Measurements from ENCODE around the gene ZC3H13.

Gene ZC3H13

DNA sequence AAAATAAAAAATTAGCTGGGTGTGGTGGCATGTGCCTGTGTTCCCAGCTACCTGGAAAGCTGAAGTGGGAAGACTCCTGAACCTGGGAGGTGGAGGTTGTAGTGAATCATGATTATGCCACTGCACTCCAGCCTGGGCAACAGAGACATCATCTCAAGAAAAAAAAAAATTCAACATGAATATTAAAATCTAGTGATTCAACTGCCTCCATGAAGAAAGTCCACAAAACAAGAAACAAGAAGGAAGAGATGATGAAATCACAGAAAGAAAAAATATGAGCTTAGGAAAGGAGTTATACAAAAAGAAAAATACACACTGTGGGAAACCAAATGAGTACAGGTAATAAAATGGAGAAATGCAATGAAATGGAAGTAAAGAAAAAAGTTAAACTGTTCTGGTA, 101.4 kb downstream of the ZC3H13 start:
- Histone ChIP-seq H3K4me2 (ENCODE audit: low read depth, low read length) (no peak overlapping the region), H3F3A (ENCODE audit: insufficient read depth, low read length) (no peaks in the 10 kb centered on the region), H3K79me2 (ENCODE audit: low read length) (no peaks in the 10 kb centered on the region), H3K27me3 (replicated peaks; ENCODE audit: insufficient read depth, low read length) (no peaks in the 10 kb centered on the region), H3K4me1 (ENCODE audit: low read length) (no peaks in the 10 kb centered on the region), H3K9ac (ENCODE audit: low read length) (no peak overlapping the region), H2AFZ (ENCODE audit: low read length) (no peak overlapping the region), H3K36me3 (replicated peaks; ENCODE audit: insufficient read depth, low read length) (no peaks in the 10 kb centered on the region), H3K9me2 (replicated peaks; ENCODE audit: insufficient read depth, low read length) (no peaks in the 10 kb centered on the region), H4K20me1 (ENCODE audit: insufficient read depth, low read length) (no peaks in the 10 kb centered on the region), H3K9me3 (replicated peaks; ENCODE audit: insufficient read depth, low read length) (no peaks in the 10 kb centered on the region), H3K27ac (ENCODE audit: low read length) (no peak overlapping the region), H3K4me3 (ENCODE audit: low read length) (no peak overlapping the region)
- no peak for DNase-seq
- TF ChIP-seq EZH2phosphoT487 (IDR thresholded peaks at IDR 0.05; ENCODE audit: low read length) (no peak), EZH2 (optimal IDR thresholded peaks at IDR 0.05; ENCODE audit: low read depth, low read length) (no peak)
- TF ChIP-seq, protein P1, sequence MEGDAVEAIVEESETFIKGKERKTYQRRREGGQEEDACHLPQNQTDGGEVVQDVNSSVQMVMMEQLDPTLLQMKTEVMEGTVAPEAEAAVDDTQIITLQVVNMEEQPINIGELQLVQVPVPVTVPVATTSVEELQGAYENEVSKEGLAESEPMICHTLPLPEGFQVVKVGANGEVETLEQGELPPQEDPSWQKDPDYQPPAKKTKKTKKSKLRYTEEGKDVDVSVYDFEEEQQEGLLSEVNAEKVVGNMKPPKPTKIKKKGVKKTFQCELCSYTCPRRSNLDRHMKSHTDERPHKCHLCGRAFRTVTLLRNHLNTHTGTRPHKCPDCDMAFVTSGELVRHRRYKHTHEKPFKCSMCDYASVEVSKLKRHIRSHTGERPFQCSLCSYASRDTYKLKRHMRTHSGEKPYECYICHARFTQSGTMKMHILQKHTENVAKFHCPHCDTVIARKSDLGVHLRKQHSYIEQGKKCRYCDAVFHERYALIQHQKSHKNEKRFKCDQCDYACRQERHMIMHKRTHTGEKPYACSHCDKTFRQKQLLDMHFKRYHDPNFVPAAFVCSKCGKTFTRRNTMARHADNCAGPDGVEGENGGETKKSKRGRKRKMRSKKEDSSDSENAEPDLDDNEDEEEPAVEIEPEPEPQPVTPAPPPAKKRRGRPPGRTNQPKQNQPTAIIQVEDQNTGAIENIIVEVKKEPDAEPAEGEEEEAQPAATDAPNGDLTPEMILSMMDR (IDR thresholded peaks at IDR 0.05; ENCODE audit: low read length): no peak

DNA sequence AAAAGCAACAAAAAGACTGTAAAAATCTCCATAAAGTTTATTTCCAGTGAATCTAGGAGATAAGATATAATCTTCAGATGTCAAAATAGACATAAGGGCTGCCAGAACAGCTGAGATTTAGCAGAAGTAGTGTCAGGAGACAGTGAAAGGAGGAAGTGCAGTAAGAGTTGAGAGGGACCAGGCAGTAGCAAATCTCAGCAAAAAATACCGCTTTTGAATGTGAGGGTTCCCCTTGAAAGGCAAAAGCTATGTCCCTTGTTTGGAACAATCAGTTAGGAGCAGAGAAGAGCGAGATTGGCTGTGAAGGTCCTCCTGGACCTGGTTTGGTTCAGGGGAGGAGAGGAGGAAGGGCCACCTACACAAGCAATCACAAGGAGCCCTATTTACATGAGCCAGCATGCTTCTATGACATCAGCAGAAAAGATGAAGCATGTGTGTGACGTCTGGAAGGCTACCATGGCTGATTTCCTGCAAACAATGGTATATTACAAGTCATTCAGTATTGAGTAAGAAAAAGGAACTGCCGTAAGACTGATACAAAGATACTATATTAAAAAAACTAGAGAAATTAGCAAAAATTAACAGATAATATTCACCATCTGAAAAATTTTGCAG, 102.1 kb downstream of the ZC3H13 start:
- no peaks in the 10 kb centered on the region for H4K20me1 ChIP-seq (ENCODE audit: insufficient read depth, low read length)
- H3K9me2 ChIP-seq (replicated peaks; ENCODE audit: insufficient read depth, low read length): no peaks in the 10 kb centered on the region
- no peaks in the 10 kb centered on the region for H3K79me2 ChIP-seq (ENCODE audit: low read length)
- H3K4me3 ChIP-seq (ENCODE audit: low read length): no peak overlapping the region
- no peaks in the 10 kb centered on the region for H3K36me3 ChIP-seq (replicated peaks; ENCODE audit: insufficient read depth, low read length)
- no peak overlapping the region for H2AFZ ChIP-seq (ENCODE audit: low read length)
- no peaks in the 10 kb centered on the region for H3K27me3 ChIP-seq (replicated peaks; ENCODE audit: insufficient read depth, low read length)
- no peaks in the 10 kb centered on the region for H3K9me3 ChIP-seq (replicated peaks; ENCODE audit: insufficient read depth, low read length)
- DNase-seq: no peak
- H3K4me1 ChIP-seq (ENCODE audit: low read length): no peaks in the 10 kb centered on the region
- H3F3A ChIP-seq (ENCODE audit: insufficient read depth, low read length): no peaks in the 10 kb centered on the region
- no peak overlapping the region for H3K27ac ChIP-seq (ENCODE audit: low read length)
- no peak overlapping the region for H3K9ac ChIP-seq (ENCODE audit: low read length)
- no peak overlapping the region for H3K4me2 ChIP-seq (ENCODE audit: low read depth, low read length)
- TF ChIP-seq, protein P1 (IDR thresholded peaks at IDR 0.05; ENCODE audit: low read length): no peak
- TF ChIP-seq EZH2 (optimal IDR thresholded peaks at IDR 0.05; ENCODE audit: low read depth, low read length): no peak

DNA sequence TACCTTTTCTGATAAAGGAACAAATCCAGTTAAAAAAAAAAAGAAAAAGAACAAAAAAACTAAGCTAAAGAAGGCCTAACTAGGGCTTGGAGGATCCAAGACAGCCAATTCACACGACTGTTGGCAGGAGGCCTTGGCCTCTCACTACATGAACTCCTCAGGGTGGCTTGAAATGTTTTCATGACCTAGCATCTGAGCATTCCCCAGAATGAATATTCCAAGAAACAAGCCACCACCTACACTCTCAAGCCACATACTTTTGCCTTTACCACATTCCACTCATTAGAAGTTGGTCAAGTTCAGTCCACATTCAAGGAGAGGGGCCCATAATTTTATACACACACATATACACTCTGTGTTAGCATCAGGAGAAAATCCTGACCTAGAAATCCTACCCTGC, 103.4 kb downstream of the ZC3H13 start:
- H3K27me3 ChIP-seq (replicated peaks; ENCODE audit: insufficient read depth, low read length): no peaks in the 10 kb centered on the region
- no peaks in the 10 kb centered on the region for H3F3A ChIP-seq (ENCODE audit: insufficient read depth, low read length)
- no peaks in the 10 kb centered on the region for H3K9me2 ChIP-seq (replicated peaks; ENCODE audit: insufficient read depth, low read length)
- H2AFZ ChIP-seq (ENCODE audit: low read length): no peak overlapping the region
- H3K27ac ChIP-seq (ENCODE audit: low read length): no peak overlapping the region
- H3K79me2 ChIP-seq (ENCODE audit: low read length): no peaks in the 10 kb centered on the region
- H3K4me2 ChIP-seq (ENCODE audit: low read depth, low read length): no peak overlapping the region
- no peak for DNase-seq
- H3K36me3 ChIP-seq (replicated peaks; ENCODE audit: insufficient read depth, low read length): no peaks in the 10 kb centered on the region
- H4K20me1 ChIP-seq (ENCODE audit: insufficient read depth, low read length): no peaks in the 10 kb centered on the region
- no peaks in the 10 kb centered on the region for H3K9me3 ChIP-seq (replicated peaks; ENCODE audit: insufficient read depth, low read length)
- H3K4me3 ChIP-seq (ENCODE audit: low read length): no peak overlapping the region
- H3K4me1 ChIP-seq (ENCODE audit: low read length): no peaks in the 10 kb centered on the region
- TF ChIP-seq EZH2phosphoT487 (IDR thresholded peaks at IDR 0.05; ENCODE audit: low read length) (no peak), EZH2 (optimal IDR thresholded peaks at IDR 0.05; ENCODE audit: low read depth, low read length) (no peak)
- TF ChIP-seq, protein P1 (IDR thresholded peaks at IDR 0.05; ENCODE audit: low read length): no peak
- H3K9ac ChIP-seq (ENCODE audit: low read length): no peak overlapping the region
